Body of pancreas (tissue), 4 donors: ENCODE measurements around the gene CENPU. TPM values are rescaled to one million over a fixed set of nuclear protein-coding genes. Genes with fewer than 3 reads are reported as not detected.

Experiments used
- ATAC-seq: fragments of 150-250 bp; one replicate; pipeline ENCODE4 v1.9.1; 2016
- DNase-seq, 4 donors: peaks; one replicate each; pipeline ENCODE4 v3.0.0-alpha.2; 2019
- H3K27ac ChIP-seq, 4 donors: fragments of 200-600 bp; sonication (generic); 1 replicate in 3 of 4; 2 replicates in 1 of 4; pipeline versions ENCODE4 v1.5.1 to v1.6.1; 2016 to 2019; ENCODE audit warnings: mild to moderate bottlenecking in 1 of 4, mixed read lengths in 1 of 4, moderate library complexity in 1 of 4
- H3K27me3 ChIP-seq, 2 donors: fragments of 200-600 bp; sonication (generic); one replicate each; pipeline ENCODE4 v1.6.0; 2016; ENCODE audit warnings: mild to moderate bottlenecking in 1 of 2
- H3K36me3 ChIP-seq, 2 donors: fragments of 200-600 bp; sonication (generic); replicated peaks in 1 of 2; 2 replicates each; pipeline ENCODE4 v1.5.1; 2016; ENCODE audit warnings: low read depth in 2 of 2; ENCODE audit not compliant: insufficient read depth in 1 of 2
- H3K4me1 ChIP-seq: fragments of 200-600 bp; sonication (generic); one replicate; pipeline ENCODE4 v1.6.0; 2016
- H3K4me3 ChIP-seq, 2 donors: fragments of 200-600 bp; sonication (generic); 1 replicate in 1 of 2; 2 replicates in 1 of 2; pipeline ENCODE4 v1.5.1; 2016 to 2019
- H3K9me3 ChIP-seq, 3 donors: fragments of 200-600 bp; sonication (generic); 1 replicate in 2 of 3; 2 replicates in 1 of 3; pipeline ENCODE4 v1.5.1; 2016
- CTCF ChIP-seq, 7 experiments: fragments of 450-650 bp in 4 of 7; fragments of 200-600 bp in 3 of 7; sonication (generic) in 3 of 7; IDR thresholded peaks; one replicate each; pipeline ENCODE4 v1.5.1; 2016 to 2019; ENCODE audit warnings: antibody characterized with exemption in 7 of 7
- POLR2A ChIP-seq, 3 donors: fragments of 450-650 bp; IDR thresholded peaks; one replicate each; pipeline ENCODE4 v1.6.1; 2016; ENCODE audit warnings: antibody characterized with exemption in 3 of 3, mild to moderate bottlenecking in 2 of 3
- WGBS, 2 donors: methylation state at CpG; one replicate each; pipeline ENCODE4 v1.1.5; 2017; 5-methylcytosine and 5-hydroxymethylcytosine counted together
- intact Hi-C: fragments of 100-400 bp; cut with DNase I; formaldehyde crosslinking; loops from one replicate; pipeline ENCODE4 v1.15.1; 2023
- total RNA-seq, 2 donors: library from RNA; depleted of rRNA; stranded (reverse); fragments of >200 nt; gene quantifications; one replicate each; pipeline ENCODE4 v1.1.0, GENCODE V29; 2016

The CENPU gene
- total RNA-seq, 2 donors from 2014 or later: 2.1 to 2.3 TPM

GRCh38 chr4:184775854-184776555 is 42.1 kb upstream of the CENPU start:
- Histone ChIP-seq H3K4me1 (no peaks in the 10 kb centered on the region), H3K9me3 (no peaks in the 10 kb centered on the region), H3K36me3 (no peaks in the 10 kb centered on the region), H3K27me3 (no peaks in the 10 kb centered on the region), H3K27ac (no peak overlapping the region), H3K4me3 (no peak overlapping the region)
- no peak for ATAC-seq
- WGBS, 2 donors: 78 to 86% methylated on average over 13 of the region's 13 CpGs
- TF ChIP-seq POLR2A (IDR thresholded peaks at IDR 0.05): no peak
- no peak for TF ChIP-seq CTCF (IDR thresholded peaks at IDR 0.05)
- no peak for DNase-seq
- intact Hi-C loops: no loop called here

DNA sequence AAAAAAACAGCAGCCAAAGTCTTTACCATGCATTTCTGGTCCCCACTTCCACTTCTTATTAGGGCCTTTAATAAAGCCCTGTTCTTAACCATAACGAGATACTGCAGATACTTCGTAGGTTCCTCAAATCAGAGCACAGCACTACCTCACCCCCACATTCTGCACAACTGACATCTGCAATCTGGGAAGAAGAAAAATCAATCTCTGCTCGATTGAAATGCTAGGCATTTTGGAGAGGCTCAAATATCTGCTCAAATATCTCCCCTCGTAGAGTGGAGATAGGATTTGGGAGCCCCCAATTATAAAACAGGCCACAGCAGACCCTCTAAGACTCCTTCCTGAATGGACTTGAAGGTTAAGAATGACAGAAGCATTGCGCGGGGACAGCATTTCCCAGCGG is 40.3 kb upstream of the CENPU start:
- H3K36me3 ChIP-seq: no peaks in the 10 kb centered on the region
- no peaks in the 10 kb centered on the region for H3K27me3 ChIP-seq
- ATAC-seq: no peak
- no peak for DNase-seq
- H3K9me3 ChIP-seq: no peaks in the 10 kb centered on the region
- no peak for TF ChIP-seq CTCF (IDR thresholded peaks at IDR 0.05)
- no peak for TF ChIP-seq POLR2A (IDR thresholded peaks at IDR 0.05)
- H3K4me3 ChIP-seq: no peak overlapping the region
- 87 to 91% methylated on average over 7 of the region's 7 CpGs for WGBS, 2 donors
- intact Hi-C loops: no loop called here
- H3K4me1 ChIP-seq: no peaks in the 10 kb centered on the region
- H3K27ac ChIP-seq: no peak overlapping the region

- no peak for TF ChIP-seq CTCF (IDR thresholded peaks at IDR 0.05)
- TF ChIP-seq POLR2A (IDR thresholded peaks at IDR 0.05): no peak
- Histone ChIP-seq H3K9me3 (no peaks in the 10 kb centered on the region), H3K27me3 (no peaks in the 10 kb centered on the region), H3K4me3 (no peak overlapping the region), H3K27ac (no peak overlapping the region), H3K4me1 (no peaks in the 10 kb centered on the region), H3K36me3 (peaks cover 0 to 5% of the 10 kb centered on the region in 2 donors)
- ATAC-seq (no peak), DNase-seq (no peak)
- intact Hi-C loops: no loop called here
- 94 to 100% methylated on average over 1 of the region's 1 CpG for WGBS, 2 donors
These were observed 37.5 kb upstream of the CENPU start for GRCh38 chr4:184771416-184771815.

DNA sequence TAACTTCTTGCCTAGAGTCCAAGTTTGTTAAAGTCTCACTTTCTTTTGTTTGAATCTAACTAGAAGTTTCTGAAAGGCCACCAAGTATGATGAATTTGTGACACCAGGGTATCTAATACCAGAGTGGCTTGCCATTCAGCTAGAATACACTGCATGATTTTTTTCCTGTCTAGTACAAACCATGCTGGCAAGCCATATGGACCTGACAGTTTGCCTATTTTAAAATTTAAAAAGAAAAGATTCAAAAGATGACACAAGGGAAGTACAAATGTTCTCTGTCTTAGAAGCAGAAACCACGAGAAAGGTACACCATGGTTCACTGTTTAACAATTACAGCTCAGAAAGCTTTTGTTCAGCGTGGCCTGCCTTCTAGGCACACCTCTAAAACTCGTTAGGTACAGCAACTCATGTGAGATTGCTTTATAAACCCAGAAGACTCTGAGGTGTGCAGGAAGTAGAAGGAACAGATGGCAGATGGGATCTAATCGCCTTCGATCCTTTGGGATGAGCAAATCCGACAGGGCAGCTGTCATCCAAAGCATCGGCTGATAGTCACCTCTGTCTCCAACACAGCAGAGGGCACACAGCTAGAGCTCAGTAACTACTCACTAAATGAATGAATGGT is 35.4 kb upstream of the CENPU start:
- H3K9me3 ChIP-seq: no peaks in the 10 kb centered on the region
- H3K36me3 ChIP-seq: peaks cover 0 to 5% of the 10 kb centered on the region in 2 donors
- no peak overlapping the region for H3K27ac ChIP-seq
- TF ChIP-seq CTCF (IDR thresholded peaks at IDR 0.05) (no peak), POLR2A (IDR thresholded peaks at IDR 0.05) (no peak)
- no peaks in the 10 kb centered on the region for H3K4me1 ChIP-seq
- no peak for DNase-seq
- H3K27me3 ChIP-seq: no peaks in the 10 kb centered on the region
- intact Hi-C loops: no loop called here
- no peak for ATAC-seq
- WGBS, 2 donors: 90 to 92% methylated on average over 7 of the region's 7 CpGs
- H3K4me3 ChIP-seq: no peak overlapping the region

GRCh38 chr4:184768296-184768695 is 34.4 kb upstream of the CENPU start:
- no peak for TF ChIP-seq CTCF (IDR thresholded peaks at IDR 0.05)
- TF ChIP-seq POLR2A (IDR thresholded peaks at IDR 0.05): no peak
- ATAC-seq: no peak
- intact Hi-C loops: no loop called here

More at GRCh38 chr4:184768296-184768695, 34.4 kb upstream of the CENPU start:
- Histone ChIP-seq H3K27me3 (no peaks in the 10 kb centered on the region), H3K4me1 (no peaks in the 10 kb centered on the region), H3K27ac (no peak overlapping the region), H3K9me3 (no peaks in the 10 kb centered on the region), H3K4me3 (no peak overlapping the region), H3K36me3 (peaks cover 0 to 5% of the 10 kb centered on the region in 2 donors)
- 85 to 92% methylated on average over 5 of the region's 5 CpGs for WGBS, 2 donors
- DNase-seq: no peak
